Left forelimb (tissue), 1 donor: ENCODE measurements around the gene IGFBPL1.
"Not testable (repeated sequence)": the region's sequence is repeated elsewhere in the genome, so short reads cannot be mapped to it uniquely, and the experiment has no call there.

Source experiments
- DNase-seq: peaks from one replicate; pipeline ENCODE4 v3.0.0-alpha.2; 2018; ENCODE audit warnings: low spot score

Gene IGFBPL1

DNA sequence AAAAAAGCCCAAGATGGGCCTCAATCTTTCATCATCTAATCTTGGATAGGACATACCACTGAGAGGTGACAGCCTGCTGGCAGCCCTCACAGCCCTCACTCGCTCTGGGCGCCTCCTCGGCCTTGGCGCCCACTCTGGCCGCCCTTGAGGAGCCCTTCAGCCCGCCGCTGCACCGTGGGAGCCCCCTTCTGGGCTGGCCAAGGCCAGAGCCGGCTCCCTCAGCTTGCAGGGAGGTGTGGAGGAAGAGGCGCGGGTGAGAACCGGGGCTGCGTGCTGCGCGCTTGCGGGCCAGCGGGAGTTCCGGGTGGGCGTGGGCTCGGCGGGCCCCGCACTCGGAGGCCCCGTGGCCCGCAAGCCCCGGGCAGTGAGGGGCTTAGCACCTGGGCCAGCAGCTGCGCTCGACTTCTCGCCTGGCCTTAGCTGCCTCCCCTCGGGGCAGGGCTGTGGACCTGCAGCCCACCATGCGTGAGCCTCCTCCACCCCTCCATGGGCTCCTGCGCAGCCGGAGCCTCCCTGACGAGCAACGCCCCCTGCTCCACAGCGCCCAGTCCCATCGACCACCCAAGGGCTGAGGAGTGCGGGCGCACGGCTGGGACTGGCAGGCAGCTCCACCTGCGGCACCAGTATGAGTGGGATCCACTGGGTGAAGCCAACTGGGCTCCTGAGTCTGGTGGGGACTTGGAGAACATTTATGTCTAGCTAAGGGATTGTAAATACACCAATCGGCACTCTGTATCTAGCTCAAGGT is 46.7 kb downstream of the IGFBPL1 start:
- DNase-seq, result not testable (repeated sequence)

DNA sequence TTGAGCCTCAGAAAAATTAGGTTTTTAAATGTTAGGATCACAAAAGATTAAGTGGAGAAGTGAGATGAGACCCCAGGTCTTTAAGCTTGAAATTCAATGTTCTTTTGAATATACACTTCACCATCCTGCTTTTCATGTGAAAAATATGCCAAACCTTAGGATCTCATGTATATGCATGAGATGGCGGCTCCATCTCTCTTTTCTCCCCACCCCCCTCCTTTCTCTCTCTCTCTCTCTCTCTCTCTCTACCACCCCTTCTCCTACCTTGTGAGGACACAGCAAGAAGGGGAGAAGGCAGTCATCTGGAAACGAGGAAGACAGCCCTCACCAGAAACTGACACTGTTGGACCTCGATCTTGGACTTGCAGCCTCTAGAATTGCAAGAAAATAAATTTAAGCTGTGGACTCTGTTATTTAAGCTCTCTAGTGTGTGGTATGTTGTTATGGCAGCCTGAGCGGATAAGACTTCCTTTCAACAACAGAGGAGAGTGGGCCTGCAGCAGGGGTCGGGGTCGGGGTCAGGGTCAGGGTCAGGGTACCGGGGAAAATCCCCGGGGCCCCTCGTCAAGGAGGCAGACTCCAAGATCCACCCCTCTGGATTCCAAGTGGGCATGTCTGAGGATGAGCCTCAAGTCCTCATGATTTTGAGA is 48.1 kb downstream of the IGFBPL1 start:
- DNase-seq, result no peak

DNA sequence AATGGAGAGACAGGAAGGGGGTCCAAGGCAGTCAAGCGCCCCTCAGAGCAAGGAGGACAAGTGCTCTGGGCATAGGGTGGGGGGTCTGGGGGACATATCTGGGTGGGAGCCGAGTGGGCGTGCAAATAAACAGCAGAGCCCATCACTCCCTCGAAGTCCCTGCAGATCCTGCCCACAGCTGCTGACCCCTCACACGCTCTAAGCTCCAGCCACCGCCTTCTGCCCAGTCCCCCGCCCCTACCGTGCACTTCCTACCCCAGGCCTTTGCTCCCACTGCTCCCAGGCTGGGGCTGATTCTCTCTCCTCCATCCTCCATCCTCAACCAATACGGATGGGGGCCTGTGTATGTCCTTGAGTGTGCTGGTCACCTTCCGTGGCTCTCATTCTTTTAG is 48.7 kb downstream of the IGFBPL1 start:
- no peak for DNase-seq

DNA sequence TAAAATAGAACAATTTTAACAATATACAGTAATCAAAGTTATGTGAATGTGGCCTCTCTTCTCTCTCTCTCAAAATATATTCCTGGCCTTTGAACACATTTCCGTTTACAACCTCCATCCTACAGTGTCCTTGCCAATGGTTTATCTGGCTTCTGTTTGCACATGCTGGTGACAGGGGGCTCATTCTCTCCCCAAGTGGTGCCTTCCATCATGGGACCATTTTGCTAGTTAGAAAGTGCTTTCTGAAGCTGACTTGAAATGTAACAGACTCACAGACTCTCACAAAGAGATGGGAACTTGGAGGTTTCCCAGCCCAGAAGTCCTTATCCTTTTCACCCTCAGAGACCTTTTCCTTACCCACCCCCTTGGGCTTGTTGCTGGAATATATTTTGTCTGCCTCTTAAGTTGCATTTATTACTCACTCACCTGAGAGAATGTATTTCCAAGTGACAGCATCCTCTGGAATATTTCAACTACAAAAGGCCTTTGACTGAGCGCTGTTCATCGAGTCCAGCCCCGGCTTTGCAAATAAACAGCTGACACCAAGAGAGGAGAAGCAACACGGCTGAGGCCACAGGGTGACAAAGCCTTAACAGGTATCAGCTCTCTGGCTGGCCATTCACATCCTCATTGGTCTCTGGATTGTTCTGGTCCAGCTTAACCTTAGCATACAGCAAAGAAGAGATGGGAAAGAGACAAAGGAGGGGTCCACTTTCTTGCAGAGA is 49.2 kb downstream of the IGFBPL1 start:
- no peak for DNase-seq

DNA sequence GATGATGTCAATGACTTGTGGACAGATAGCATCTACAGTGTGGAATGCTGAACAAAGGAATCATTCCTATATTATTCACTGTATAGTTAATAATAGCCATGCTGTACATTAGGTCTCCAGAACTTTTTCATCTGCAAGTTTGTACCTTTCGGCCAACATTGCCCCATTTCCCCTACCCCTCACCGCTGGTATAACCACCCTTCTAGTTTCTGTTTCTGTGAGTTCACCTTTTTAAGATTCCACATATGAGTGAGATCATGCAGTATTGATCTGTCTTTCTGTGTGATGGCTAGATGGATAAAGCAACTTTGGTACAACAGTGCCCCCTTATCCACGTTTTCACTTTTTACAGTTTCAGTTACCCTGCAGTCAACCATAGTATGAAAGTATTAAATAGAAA is 50.6 kb downstream of the IGFBPL1 start:
- DNase-seq, result peak; percentile 6

DNA sequence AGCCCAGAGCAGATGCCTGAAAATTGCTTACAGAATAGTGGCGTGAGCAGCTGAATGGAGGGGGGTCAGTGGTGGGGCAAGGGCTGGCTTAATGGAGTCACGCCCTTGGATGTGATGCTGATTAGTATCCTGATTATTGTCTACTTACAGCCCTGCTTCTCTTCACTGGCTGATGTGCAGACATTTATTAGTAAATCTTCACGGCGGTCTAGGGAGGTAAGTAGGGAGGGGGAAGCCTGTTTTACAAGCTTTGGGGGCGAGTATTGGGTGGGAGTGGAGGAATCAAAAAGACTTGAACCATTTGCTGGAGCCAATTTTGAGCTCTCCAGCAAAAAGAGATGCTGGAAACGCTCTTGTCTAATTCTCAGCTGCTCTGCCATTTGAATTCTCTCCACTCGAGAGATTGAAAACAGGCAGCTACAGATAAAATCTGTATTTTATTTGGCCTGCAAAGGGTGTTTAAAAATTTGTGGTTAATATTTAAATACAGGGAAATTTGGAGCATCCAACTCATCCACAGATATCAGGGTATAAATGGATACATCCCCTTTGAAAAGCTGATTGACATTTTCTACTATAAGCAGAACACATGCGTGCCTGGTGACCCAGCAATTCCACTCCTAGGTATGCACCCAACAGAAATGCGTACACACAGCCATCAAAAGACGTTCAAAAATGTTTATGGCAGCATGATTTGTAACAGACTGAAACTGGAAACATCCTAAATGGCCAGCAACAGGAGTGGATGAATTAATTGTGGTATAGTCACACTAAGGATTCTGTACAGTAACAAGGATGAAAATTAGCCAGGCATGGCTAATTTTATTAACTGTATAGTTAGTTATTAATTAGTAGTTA is 51.3 kb downstream of the IGFBPL1 start:
- no peak for DNase-seq

DNA sequence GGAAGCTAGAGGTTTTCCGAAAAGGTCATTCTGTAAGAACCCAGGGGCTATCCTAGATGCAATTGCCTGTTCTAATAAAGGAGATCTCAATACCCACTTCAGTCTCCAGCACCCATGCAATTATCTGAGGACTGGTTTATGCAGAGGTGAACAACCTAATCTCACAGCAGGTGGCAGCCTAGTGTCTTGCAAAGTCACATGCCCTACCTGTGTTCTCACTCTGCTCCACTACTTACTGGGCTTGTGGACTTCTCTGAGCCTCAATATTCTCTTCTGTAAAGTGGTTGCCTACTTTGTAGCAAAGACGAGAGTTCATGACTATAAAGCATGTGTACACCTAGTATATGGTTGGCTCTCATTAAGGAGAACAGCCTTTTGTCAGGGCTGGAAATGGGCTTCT is 52.8 kb downstream of the IGFBPL1 start:
- no peak for DNase-seq

DNA sequence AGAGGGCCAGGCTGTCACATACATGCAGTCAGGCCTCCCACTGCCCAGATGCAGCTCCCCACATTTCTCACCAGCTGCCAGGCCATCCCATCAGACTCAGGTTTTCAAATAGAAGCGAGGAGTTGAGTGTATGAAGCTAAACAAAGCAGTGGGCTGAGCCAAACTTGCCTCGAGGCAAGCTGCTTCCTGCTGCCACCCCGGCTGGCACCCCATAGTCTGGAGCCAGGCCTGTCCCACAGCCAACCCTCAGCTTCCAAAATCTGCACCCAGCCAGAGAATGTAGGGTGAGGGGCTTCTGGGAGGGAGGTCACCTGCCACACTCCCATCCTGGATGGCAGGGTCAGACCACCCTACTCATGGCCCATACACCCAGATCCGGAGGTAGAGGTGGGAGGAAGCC is 54.1 kb downstream of the IGFBPL1 start:
- DNase-seq, result peak; percentile 58

DNA sequence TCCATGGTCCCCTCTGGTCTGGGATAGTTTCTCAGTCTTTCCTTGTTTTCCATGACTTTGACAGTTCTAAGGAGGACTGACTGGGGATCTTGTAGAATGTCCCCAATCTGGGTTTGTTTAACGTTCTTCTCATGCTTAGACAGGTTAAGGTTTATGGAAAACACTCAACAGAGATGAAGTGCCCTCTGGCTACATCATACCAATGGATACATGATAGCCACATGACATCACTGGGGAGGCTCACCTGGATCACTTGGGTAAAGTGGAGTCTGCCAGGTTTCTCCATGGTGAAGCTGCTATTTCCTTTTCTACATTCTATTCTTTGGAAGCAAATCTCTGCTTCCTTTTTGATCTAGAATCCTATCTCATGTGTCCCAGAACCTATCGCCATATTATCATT is 55.5 kb downstream of the IGFBPL1 start:
- no peak for DNase-seq

DNA sequence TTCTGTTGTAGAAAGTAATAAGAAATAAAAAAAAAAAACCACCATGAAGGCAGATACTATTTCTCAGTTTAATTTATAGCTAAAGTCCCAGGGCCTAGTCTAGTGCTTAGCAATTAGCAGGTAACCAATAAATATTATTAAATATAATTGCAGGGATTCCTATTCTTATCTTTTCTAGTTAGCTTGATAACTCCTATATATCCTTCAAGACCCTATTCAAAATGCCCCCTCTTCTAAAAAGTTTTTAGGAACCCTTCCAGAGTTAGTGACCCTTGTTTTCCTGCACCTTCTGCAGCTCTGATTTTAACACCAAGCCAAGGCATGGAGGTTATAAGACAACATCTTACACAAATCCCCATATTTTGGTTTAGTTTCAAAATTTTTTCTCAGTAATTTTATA is 56.4 kb downstream of the IGFBPL1 start:
- no peak for DNase-seq

DNA sequence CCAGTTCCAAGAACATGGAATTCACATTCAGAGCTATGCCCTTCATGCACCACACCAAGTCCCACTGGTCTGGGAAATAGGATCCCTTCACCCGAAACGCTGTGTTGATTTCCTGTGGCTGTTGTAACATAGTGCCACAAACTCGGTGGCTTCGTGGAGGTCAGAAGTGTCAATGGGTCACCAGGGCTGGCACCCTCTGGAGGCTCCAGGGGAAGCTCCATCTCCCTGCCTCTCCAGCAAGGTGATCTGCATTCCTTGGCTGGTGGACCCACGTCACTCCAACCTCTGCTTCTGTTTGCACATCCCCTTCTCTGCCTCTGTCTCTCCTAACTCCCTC is 60.7 kb downstream of the IGFBPL1 start:
- DNase-seq, result no peak

DNA sequence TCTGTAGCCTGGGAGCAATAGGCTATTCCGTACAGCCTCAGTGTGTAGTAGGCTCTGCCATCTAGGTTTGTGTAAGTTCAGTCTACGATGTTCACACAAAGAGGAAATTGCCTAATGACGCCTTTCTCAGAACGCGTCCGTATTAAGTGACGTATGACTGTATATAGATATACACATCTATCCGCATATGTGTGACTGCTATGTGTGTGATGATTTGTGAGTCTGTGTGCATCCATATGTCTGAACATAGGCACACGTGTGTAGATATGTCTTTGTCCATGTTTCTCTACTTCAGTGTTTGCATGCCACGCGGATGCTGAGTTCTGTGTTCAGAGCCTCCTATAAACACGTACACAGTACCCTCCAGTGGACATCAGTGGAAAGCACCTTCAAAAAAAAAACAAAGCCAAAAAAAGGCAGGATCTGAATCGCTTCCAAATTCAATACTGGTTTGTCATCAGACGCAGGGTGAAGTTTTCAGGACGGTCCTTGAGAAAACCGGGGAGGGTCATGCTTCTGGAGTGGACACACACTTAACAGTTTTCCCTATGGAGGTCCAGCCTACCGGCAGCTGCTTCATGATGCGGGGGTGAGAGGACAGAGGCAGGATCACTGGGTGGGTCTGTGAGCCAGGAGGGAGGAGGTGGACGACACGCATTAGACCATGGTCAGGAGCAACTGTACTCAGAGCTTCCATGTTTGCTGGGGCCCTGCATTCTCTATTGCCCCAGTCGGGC is 61.2 kb downstream of the IGFBPL1 start:
- no peak for DNase-seq

DNA sequence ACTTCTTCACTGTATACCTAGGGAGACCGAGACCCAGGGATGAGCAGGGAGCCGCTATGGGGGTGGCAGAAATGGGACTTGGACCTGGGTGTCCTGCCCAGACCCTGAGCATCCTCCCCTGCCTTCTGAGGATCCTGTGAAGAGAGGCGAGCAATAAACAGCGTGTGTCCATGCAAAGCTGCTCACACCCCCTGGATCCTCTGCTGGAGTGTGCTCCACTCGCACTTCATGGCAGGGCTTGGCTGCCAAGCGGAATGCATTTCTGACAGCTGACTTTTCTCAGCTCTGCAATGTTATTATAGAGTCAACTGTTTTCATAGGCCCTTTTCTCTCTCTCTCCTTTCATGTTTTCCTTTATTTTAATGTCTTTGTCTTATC is 62.8 kb downstream of the IGFBPL1 start:
- DNase-seq, result no peak

DNA sequence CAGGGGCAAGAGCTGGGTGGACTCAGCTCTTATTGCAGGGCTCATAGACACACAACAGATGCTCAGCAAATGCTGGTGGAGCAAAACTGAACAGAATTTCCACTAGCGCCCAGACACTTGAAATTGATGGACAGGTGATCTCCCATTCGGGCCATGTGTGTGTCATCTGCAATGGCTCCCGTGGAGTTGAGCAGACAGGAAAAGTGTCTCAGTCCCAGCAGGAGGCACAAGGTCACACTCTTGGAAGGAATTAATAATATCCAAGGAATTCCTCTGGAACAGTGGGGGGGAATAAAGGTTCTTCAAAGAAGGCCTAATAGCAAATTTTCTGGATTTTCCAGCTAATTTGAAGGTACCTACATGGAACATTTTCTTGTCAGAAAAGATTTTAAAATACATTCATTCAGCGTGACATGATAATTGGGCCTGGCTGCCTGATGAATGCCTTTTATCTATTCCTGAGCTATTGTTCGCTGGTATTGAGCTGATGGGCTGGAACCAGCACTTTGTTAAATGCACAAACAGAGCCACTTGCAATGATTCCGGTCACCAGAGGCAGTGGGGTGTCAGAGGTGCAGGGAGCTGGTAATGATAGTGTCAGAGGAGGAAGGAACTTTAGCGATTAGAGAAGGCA is 63.3 kb downstream of the IGFBPL1 start:
- DNase-seq, result no peak

DNA sequence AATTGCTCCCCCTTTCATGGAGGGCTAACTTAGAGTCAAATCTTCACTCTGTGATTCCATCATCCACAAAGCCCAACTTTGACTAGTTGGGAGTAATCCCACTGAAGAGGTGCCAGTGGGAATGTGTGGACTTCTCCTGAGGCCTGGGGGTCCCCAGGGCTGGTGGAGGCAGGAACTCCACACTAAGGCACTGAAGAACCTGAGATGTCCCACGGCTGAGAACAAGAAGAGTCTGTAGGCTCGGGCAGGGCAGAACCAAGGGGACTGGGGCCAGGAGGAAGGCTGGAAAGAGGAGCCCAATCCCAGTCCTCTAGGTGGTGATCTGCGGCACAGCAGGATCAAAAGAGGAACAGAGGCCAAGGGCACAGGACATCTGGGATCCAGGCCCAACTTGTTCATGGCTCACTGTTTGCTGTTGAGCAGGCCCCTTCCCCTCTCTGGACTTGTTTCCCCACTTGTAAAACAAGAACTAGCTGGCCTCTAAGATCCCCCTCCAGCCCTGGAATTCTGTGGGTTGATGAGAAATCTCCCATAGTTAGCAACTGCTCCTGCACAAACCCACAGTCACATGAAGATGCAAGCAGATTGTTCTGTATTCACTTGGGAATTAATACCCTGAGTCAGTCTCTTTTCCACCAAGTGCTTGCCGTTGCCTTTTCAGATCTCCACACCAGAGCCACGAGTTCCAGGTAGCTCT is 64.4 kb downstream of the IGFBPL1 start:
- peak; percentile 41 for DNase-seq

DNA sequence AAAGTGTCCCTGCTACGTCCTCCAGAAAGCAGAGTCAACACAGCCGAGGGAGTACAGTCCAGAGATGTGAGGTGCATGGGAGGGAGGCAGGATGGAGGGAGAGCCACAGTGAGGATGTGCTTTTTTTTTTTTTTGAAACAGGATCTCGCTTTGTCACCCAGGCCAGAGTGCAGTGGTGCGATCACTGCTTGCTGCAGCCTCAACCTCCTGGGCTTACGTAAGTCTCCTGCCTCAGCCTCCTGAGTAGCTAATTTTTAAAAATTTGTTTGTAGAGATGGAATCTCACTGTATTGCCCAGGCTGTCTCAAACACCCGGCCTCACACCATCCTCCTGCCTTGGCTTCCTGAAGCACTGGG is 65.0 kb downstream of the IGFBPL1 start:
- DNase-seq, result no peak

DNA sequence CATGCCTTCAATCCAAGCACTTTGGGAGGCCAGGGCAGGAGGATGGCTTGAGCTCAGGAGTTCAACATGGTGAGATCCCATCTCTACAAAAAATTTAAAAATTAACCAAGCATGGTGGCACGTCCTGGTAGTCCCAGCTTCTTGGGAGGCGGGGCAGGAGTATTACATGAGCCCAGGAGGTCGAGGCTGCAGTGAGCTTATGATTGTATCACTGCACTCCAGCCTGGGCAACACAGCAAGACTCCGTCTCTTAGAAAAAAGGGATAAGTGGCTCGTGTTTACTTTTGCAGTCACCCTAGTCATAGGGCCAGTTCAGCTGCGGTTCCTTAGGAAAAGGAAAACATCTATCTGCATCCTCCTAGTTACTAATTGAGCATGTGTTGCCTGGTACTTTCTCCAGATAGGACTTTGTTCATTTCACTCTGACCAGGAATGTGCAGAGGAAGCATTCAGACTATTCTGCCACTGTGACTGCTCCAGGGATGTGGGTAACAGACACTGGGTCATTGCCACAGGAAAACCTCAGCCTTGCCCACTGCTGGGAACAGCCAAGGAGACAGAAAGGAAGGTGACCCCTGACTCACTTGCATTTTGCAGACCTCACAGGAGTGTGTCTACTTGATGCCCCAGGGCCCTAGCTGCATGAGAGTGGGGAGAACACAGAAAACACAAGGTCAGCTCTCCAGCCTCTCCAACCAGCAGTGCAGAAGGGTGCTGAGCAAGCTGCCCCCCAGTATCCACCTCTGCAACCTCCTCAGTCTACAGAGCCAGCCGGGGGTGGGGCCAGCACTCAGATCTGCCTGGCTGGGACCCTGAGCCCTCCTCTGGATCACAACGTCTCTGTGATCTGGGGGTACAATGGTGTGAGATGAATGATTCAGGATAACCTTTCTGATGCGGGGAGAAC is 65.6 kb downstream of the IGFBPL1 start:
- DNase-seq, result peak; percentile 22

DNA sequence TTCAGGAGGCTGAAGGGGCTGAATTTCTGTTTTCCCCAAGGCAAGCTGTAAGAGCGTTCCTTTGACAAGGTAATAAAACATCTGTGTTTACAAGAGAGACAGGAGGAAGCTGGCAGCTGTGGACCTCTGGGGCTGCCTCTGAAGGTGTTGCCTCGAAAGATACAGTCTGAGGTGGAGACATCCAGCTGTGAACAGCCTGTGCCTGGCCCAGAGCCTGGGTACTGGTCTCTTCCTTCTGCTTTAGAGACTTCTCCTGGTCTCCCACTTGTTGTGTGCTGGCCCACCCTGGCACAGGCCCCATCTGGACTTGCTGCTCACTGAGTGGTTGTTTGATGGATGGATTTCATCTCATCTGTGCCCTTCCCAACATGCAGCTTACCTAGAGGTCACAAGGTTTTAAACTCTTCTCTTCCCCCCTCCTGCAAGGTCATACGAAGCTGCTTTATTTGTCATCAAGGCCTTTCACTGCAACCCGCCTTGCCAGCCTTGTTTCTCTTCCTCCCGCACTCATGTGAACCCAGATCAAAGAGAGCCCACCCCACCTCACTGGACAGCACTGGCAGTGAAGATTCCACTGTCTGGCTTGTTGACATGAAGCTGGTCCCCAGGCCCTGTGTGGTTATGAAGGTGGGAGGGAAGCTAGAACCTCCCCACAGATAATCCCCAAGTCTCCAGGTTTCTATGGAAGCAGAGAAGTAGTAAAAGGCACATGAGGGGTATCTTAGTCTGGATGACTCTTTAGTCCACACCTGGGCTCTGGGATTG is 66.7 kb downstream of the IGFBPL1 start:
- DNase-seq, result peak; percentile 36

DNA sequence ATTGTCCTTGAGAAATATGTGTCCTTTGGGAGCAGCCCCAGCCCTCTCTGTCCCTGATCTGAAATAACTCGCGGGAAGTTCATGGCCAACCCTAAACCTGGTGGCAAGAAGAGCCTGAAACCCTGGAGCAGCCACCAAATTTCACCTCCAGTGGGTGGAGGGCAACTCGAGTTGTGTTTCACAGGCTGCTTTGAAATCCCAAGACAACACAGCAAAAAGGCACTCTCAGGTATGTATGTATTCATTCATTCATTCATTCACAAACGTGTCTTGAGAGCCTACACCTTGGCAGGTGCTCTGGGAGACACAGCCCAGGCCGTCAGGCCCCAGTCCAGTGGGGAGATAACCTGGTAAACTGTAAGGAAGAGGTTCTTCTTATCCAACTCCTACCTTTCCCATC is 67.4 kb downstream of the IGFBPL1 start:
- no peak for DNase-seq
